ENCODE results near the gene CCDC102A. TPM values are rescaled to one million over a fixed set of nuclear protein-coding genes. Genes with fewer than 3 reads are reported as not detected.

Gene CCDC102A
- polyA plus RNA-seq, 3 donors, result not detected

DNA sequence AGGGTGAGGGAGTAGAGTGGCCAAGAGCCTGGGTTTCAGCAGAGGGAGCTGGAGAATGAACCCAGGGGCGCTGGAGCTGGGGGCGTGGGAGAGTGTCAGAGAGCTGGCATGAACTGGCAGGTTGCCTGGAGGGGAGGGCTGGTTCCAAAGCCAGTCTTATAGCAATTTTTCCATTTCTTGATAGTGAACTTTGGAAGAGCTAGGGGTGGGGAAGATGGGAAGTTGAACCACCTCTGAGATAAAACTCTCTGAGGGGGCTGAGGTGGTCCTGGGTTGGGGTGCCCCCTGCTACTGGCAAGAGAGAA is 42.9 kb upstream of the CCDC102A start:
- Histone ChIP-seq H3K4me3 (replicated peaks in 1 of 3; ENCODE audit: low read depth in 2 of 3, low read length in 3 of 3) (no peak overlapping the region), H3K9me3 (replicated peaks in 1 of 2; ENCODE audit: control insufficient read depth in 1 of 2, insufficient read depth in 1 of 2, low read length in 2 of 2) (no peaks in the 10 kb centered on the region), H2AFZ (ENCODE audit: insufficient read depth, low read depth, low read length, poor library complexity, severe bottlenecking) (no peak overlapping the region), H3K4me1 (ENCODE audit: control insufficient read depth in 1 of 2, insufficient read depth in 2 of 2, low read length in 2 of 2) (peaks cover 2 to 3% of the 10 kb centered on the region in 2 donors), H3K27ac (ENCODE audit: low read depth in 1 of 2, low read length in 2 of 2) (no peak overlapping the region), H3K27me3 (ENCODE audit: control insufficient read depth in 2 of 2, insufficient read depth in 2 of 2, low read length in 2 of 2) (peaks cover 0 to 17% of the 10 kb centered on the region in 2 donors), H3K4me2 (replicated peaks; ENCODE audit: extremely low read depth, low read length, poor library complexity, severe bottlenecking) (no peak overlapping the region), H3K9ac (ENCODE audit: insufficient read depth, low read length, poor library complexity, severe bottlenecking) (no peak overlapping the region), H4K20me1 (ENCODE audit: insufficient read depth, low read length) (no peaks in the 10 kb centered on the region), H3K36me3 (replicated peaks in 1 of 2; ENCODE audit: control insufficient read depth in 1 of 2, insufficient read depth in 2 of 2, low read length in 2 of 2) (no peaks in the 10 kb centered on the region), H3K79me2 (ENCODE audit: insufficient read depth, low read length) (no peaks in the 10 kb centered on the region)
- no CpG with 5 or more reads among the region's 2 CpGs for WGBS (ENCODE audit: insufficient coverage)
- no peak overlapping the region for H3K27ac Mint-ChIP-seq
- no peak for TF ChIP-seq CTCF (IDR thresholded peaks at IDR 0.05)
- H3K9me3 Mint-ChIP-seq, result peaks cover 0 to 3% (median 0%) of the 10 kb centered on the region in 7 donors
- no peaks in the 10 kb centered on the region for H3K36me3 Mint-ChIP-seq
- H3K4me1 Mint-ChIP-seq, result peaks cover 5% of the 10 kb centered on the region
- no peak overlapping the region for H3K4me3 Mint-ChIP-seq
- H3K27me3 Mint-ChIP-seq (ENCODE audit: low read depth in 3 of 3), result peaks cover 17 to 51% (median 27%) of the 10 kb centered on the region in 3 donors
- intact Hi-C loops (cut with micrococcal nuclease), result loop anchor here (5.0 kb wide), 2 partner anchors 143 to 423 kb away; partner anchors contain the start of genes USB1 (in 2 of the 2) and ZNF319 (in 2 of the 2)
- DNase-seq, result peak in 1 of 3 donors; percentile 0

GRCh38 chr16:57578521-57579360 is 42.4 kb upstream of the CCDC102A start:
- no peaks in the 10 kb centered on the region for H3K36me3 ChIP-seq (replicated peaks in 1 of 2; ENCODE audit: control insufficient read depth in 1 of 2, insufficient read depth in 2 of 2, low read length in 2 of 2)
- H3K36me3 Mint-ChIP-seq, result no peaks in the 10 kb centered on the region
- H2AFZ ChIP-seq (ENCODE audit: insufficient read depth, low read depth, low read length, poor library complexity, severe bottlenecking), result no peak overlapping the region
- peaks cover 5% of the 10 kb centered on the region for H3K4me1 Mint-ChIP-seq
- no peak overlapping the region for H3K27ac ChIP-seq (ENCODE audit: low read depth in 1 of 2, low read length in 2 of 2)
- no peak overlapping the region for H3K4me2 ChIP-seq (replicated peaks; ENCODE audit: extremely low read depth, low read length, poor library complexity, severe bottlenecking)
- peaks cover 0 to 17% of the 10 kb centered on the region in 2 donors for H3K27me3 ChIP-seq (ENCODE audit: control insufficient read depth in 2 of 2, insufficient read depth in 2 of 2, low read length in 2 of 2)
- no peaks in the 10 kb centered on the region for H3K9me3 ChIP-seq (replicated peaks in 1 of 2; ENCODE audit: control insufficient read depth in 1 of 2, insufficient read depth in 1 of 2, low read length in 2 of 2)
- H3K79me2 ChIP-seq (ENCODE audit: insufficient read depth, low read length), result no peaks in the 10 kb centered on the region
- peak in 1 of 3 donors; percentile 4 for DNase-seq
- intact Hi-C loops (cut with micrococcal nuclease), result loop anchor here (5.0 kb wide), 2 partner anchors 144 to 424 kb away; partner anchors contain the start of genes USB1 (in 2 of the 2) and ZNF319 (in 2 of the 2)
- no peak for TF ChIP-seq CTCF (IDR thresholded peaks at IDR 0.05)
- H3K4me3 Mint-ChIP-seq, result no peak overlapping the region
- H3K9ac ChIP-seq (ENCODE audit: insufficient read depth, low read length, poor library complexity, severe bottlenecking), result no peak overlapping the region
- H3K27ac Mint-ChIP-seq, result peak overlapping the region in 1 of 7 donors; percentile 4
- H3K4me3 ChIP-seq (replicated peaks in 1 of 3; ENCODE audit: low read depth in 2 of 3, low read length in 3 of 3), result no peak overlapping the region
- peaks cover 17 to 51% (median 27%) of the 10 kb centered on the region in 3 donors for H3K27me3 Mint-ChIP-seq (ENCODE audit: low read depth in 3 of 3)
- H4K20me1 ChIP-seq (ENCODE audit: insufficient read depth, low read length), result no peaks in the 10 kb centered on the region
- peaks cover 2 to 3% of the 10 kb centered on the region in 2 donors for H3K4me1 ChIP-seq (ENCODE audit: control insufficient read depth in 1 of 2, insufficient read depth in 2 of 2, low read length in 2 of 2)
- peaks cover 0 to 3% (median 0%) of the 10 kb centered on the region in 7 donors for H3K9me3 Mint-ChIP-seq
- 73% methylated on average over 10 of the region's 14 CpGs for WGBS (ENCODE audit: insufficient coverage)
